Activated T-helper 1 cell treated with Interleukin-2 at 50 U/mL for 16 hours (primary cell): ENCODE results near the gene RFTN1.

Experiments used
- DNase-seq: peaks from one replicate; pipeline ENCODE4 v3.0.0-alpha.2; 2020; ENCODE audit warnings: low read depth

Gene RFTN1

DNA sequence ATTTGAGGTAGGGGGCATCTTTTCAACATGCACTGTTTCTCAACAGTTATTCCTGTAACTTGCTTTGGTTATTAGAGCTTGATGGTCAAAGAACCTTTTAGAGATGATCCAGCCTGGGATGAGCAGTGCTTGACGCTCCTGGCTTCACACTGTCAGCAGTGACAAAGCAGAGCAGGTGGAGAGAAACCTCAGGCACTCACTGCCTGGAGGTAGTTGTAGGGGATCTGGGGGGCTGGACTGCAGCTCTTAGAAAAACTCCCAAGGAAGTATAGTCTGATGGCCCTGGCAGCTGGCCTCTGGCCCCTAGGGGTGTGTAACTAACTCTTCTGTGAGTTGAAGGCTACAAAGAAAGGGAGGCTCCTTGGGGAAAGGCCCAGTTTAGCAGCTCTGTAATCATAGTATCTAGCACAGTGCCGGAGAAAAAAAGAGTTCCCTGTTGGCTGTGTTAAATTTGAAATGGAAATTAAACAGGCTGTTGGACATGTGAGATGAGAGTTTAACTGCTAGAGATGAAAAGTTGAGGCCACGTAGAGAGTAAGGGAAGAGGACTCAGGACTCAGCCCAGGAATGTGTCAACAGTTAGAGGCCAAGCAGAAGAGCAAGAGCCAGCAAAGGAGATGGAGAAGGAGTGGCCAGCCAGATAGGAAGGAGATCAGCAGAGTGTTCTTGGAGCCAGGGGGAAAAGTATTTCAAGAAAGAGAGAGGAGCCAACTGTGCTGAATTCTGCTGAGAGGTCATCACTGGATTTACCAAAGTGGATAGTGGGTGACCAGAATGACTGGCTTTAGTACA is 234.3 kb downstream of the RFTN1 start:
- no peak for DNase-seq

DNA sequence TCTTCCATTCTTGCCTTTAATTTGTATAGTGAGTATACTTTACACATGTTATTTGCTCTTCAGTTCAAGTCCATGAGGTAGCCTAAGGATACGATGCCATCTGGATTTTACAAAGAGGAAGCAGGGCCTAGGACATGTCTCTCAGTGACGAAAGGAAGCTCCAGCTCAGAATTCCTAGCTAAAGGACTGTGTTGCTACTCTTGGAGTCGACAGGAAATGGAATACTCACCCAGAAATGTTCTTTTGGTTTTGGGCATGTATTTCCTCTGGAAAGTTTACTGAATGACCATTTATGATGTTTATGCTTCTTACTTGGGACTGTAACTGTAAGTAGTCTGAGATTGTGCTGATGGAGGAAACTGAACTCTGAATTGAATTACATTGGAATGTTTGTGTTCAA is 236.0 kb downstream of the RFTN1 start:
- DNase-seq = no peak

DNA sequence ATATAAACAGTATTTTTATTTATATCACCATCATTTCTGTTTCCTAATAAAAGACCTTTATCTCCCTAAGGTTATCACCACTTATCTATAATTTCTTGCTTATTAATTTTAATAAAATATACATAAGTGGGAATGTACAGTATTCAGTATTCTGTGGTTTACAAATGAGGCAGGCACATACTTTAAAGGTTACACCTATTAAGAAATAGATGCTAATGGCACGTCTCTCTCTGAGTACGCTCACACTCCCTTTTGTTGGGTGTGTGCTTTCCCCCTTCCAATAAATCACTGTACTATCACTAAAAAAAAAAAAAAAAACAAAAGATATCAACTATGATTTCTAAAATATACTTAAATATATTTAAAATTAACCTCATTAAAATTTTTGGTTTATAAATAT is 239.6 kb downstream of the RFTN1 start:
- no peak for DNase-seq

DNA sequence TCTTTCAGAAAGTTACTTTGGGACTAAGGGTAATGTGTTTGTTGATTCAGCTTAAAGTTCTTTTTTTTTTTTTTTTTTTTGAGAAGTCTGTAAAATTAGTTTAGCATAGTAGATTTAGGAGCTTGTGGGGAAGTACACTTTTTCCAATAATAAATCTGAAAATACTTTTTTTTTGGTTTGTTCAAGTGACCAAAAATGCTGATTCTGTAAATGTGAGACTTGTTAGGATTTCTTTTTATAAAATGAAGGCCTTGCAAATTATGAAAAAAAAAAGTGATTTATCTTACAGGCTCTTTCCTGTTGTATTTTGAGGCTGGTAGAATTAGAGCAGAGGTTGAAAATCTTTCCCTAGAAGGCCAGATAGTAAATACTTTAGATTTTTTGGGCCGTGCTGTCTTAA is 240.9 kb downstream of the RFTN1 start:
- no peak for DNase-seq

DNA sequence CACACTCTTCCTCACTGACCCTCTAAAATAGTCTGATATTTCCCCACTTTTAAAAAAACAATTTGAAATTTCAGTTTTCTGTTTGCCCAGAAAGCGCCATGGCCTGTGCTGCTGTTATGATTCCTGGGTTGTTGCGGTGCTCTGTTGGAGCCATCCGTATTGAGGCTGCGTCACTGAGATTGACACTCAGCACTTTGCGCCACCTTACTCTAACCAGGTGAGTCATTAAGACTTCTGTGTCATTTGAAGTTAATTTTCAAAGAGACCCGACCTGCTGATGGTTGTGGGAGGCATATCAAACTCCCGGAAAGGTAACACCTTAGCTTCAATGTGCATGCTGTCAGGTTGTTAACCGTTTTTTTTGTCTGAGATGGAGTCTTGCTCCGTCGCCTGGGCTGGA is 242.6 kb downstream of the RFTN1 start:
- no peak for DNase-seq

DNA sequence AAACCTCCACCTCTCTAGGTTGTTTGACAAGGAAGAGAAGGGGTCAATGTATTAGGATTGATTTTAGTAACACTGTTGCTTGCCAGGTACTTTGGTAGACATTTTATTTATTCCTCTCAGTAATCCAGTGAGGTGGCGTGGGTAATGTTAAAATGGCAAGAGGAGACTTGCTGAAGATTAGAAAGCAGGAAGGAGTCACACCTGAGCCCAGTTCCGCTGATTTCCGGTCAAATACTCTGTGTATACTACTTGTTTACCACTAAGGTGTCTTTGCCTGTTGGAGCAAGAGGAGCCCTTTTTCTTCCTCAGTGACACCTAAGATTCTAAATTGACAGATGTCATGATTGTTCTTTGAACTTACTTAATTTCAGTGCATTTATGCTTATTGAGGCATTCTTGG is 246.8 kb downstream of the RFTN1 start:
- no peak for DNase-seq
